GM12875 (cell line): ENCODE data around the gene TACR1.

Source experiments
- H3K4me3 ChIP-seq: one replicate; pipeline ENCODE4 v1.5.1; 2011; ENCODE audit warnings: low read depth, low read length, control low read depth
- CTCF ChIP-seq: IDR thresholded peaks from 2 replicates; pipeline ENCODE4 v1.5.1; 2011; ENCODE audit warnings: low read depth, mild to moderate bottlenecking, control low read depth, inconsistent platforms, low read length, moderate library complexity, borderline replicate concordance; ENCODE audit not compliant: insufficient read depth

The TACR1 gene

GRCh38 chr2:75079575-75079974 lies 119.7 kb downstream of the TACR1 start:
- no peak for TF ChIP-seq CTCF
- no peak overlapping the region for H3K4me3 ChIP-seq

GRCh38 chr2:75077909-75078308 lies 121.4 kb downstream of the TACR1 start:
- H3K4me3 ChIP-seq, result no peak overlapping the region
- TF ChIP-seq CTCF, result no peak

- TF ChIP-seq CTCF, result no peak
- H3K4me3 ChIP-seq, result no peak overlapping the region
Observed at GRCh38 chr2:75076088-75076487, 123.2 kb downstream of the TACR1 start.

GRCh38 chr2:75074708-75075107 lies 124.6 kb downstream of the TACR1 start:
- H3K4me3 ChIP-seq, result no peak overlapping the region
- TF ChIP-seq CTCF, result no peak

- no peak overlapping the region for H3K4me3 ChIP-seq
- no peak for TF ChIP-seq CTCF
Observed at GRCh38 chr2:75074228-75074627, 125.1 kb downstream of the TACR1 start.

GRCh38 chr2:75071766-75072165 lies 127.6 kb downstream of the TACR1 start:
- no peak overlapping the region for H3K4me3 ChIP-seq
- TF ChIP-seq CTCF, result no peak

GRCh38 chr2:75068546-75068945 lies 130.8 kb downstream of the TACR1 start:
- no peak for TF ChIP-seq CTCF
- no peak overlapping the region for H3K4me3 ChIP-seq
